ENCODE results near the gene ETV7.
"Not testable (repeated sequence)": the region's sequence is repeated elsewhere in the genome, so short reads cannot be mapped to it uniquely, and the experiment has no call there.

ETV7 gene

DNA sequence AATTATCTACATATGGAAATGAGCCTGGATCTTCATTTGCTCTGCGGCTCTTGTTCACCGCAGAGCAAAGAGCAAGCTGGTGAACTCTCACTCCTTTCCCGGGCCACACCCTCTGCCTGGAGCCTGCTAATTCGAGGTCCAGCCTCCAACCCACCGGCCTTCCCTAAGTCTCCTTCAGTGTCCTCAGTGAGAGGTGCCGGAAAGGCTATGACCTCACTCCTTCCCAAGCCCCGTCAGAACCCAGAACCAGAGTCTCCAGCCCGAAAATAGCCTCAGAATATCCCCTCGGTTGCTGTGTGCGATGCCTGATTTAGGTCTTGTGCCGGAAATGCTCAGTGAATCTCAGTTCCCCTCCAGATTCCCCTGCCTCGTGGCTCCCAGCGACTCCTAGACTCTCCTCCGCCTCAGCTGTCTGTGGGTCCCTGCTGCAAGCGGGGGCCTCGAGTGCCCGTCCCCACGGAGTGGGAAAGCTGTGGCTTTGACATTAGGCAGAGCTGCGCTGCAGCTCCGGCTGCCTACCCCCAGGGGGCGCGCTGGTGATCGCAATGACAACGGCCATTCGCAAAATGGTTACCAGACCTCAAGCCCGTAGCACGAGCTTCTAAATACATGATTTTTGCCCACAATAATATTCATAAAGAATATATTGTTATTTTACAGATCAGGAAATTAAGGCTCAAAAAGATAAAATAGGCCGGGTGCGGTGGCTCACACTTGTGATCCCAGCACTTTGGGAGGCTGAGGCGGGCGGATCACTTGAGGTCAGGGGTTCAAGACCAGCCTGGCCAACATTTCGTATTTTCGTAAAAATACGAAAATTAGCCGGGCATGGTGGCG lies 46.6 kb downstream of the ETV7 start:
- TF ChIP-seq EZH2 (IDR thresholded peaks at IDR 0.05; ENCODE audit: borderline replicate concordance, low read depth, low read length, severe bottlenecking) = no peak
- TF ChIP-seq, protein P1, sequence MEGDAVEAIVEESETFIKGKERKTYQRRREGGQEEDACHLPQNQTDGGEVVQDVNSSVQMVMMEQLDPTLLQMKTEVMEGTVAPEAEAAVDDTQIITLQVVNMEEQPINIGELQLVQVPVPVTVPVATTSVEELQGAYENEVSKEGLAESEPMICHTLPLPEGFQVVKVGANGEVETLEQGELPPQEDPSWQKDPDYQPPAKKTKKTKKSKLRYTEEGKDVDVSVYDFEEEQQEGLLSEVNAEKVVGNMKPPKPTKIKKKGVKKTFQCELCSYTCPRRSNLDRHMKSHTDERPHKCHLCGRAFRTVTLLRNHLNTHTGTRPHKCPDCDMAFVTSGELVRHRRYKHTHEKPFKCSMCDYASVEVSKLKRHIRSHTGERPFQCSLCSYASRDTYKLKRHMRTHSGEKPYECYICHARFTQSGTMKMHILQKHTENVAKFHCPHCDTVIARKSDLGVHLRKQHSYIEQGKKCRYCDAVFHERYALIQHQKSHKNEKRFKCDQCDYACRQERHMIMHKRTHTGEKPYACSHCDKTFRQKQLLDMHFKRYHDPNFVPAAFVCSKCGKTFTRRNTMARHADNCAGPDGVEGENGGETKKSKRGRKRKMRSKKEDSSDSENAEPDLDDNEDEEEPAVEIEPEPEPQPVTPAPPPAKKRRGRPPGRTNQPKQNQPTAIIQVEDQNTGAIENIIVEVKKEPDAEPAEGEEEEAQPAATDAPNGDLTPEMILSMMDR (IDR thresholded peaks at IDR 0.05; ENCODE audit: borderline replicate concordance, extremely low read depth, low read length, poor library complexity, severe bottlenecking) = peak; percentile 82
- Histone ChIP-seq H3K27ac (ENCODE audit: low read length) (no peak overlapping the region), H3K27me3 (ENCODE audit: insufficient read depth, low read length, poor library complexity) (peaks cover 7% of the 10 kb centered on the region), H3K9me3 (ENCODE audit: insufficient read depth, low read length, severe bottlenecking) (no peaks in the 10 kb centered on the region), H3K4me2 (ENCODE audit: insufficient read depth, low read length) (no peak overlapping the region), H3K4me3 (ENCODE audit: low read depth in 1 of 2, low read length in 2 of 2) (no peak overlapping the region), H3K4me1 (ENCODE audit: insufficient read depth, low read length) (no peaks in the 10 kb centered on the region), H4K20me1 (ENCODE audit: insufficient read depth, low read length) (peaks cover 3% of the 10 kb centered on the region; the same call in 1 of the 2 replicates), H3K79me2 (ENCODE audit: insufficient read depth, low read length) (no peaks in the 10 kb centered on the region), H3K9ac (ENCODE audit: low read depth, low read length) (no peak overlapping the region), H3K36me3 (ENCODE audit: insufficient read depth, low read length) (no peaks in the 10 kb centered on the region), H2AFZ (ENCODE audit: low read depth, low read length) (no peak overlapping the region)
- peak; percentile 46 for DNase-seq
- peak; percentile 66; the same call in 2 of the 3 replicates for ATAC-seq (ENCODE audit: insufficient read depth, low read depth)

DNA sequence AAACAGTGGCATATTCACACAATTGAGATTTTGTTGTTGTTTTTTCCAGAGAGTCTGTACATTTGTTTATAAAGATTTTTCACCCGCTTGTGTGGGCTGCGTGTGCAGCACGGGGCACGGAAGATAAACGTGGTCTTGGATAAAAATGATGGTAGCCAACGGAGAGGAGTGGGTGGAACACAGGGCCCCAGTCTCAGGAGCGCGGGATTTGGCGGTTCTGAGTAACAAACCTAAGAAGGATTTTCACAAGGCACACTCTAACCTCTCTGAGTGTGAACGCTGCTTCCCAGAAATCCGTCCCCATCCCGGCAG lies 47.2 kb downstream of the ETV7 start:
- TF ChIP-seq EZH2 (IDR thresholded peaks at IDR 0.05; ENCODE audit: borderline replicate concordance, low read depth, low read length, severe bottlenecking) = no peak
- TF ChIP-seq, protein P1 (IDR thresholded peaks at IDR 0.05; ENCODE audit: borderline replicate concordance, extremely low read depth, low read length, poor library complexity, severe bottlenecking) = no peak
- Histone ChIP-seq H3K27ac (ENCODE audit: low read length) (no peak overlapping the region), H2AFZ (ENCODE audit: low read depth, low read length) (no peak overlapping the region), H3K9ac (ENCODE audit: low read depth, low read length) (no peak overlapping the region), H3K9me3 (ENCODE audit: insufficient read depth, low read length, severe bottlenecking) (no peaks in the 10 kb centered on the region), H3K27me3 (ENCODE audit: insufficient read depth, low read length, poor library complexity) (peaks cover 7% of the 10 kb centered on the region), H3K4me3 (ENCODE audit: low read depth in 1 of 2, low read length in 2 of 2) (no peak overlapping the region), H3K79me2 (ENCODE audit: insufficient read depth, low read length) (no peaks in the 10 kb centered on the region), H3K4me1 (ENCODE audit: insufficient read depth, low read length) (no peaks in the 10 kb centered on the region), H3K4me2 (ENCODE audit: insufficient read depth, low read length) (no peak overlapping the region), H4K20me1 (ENCODE audit: insufficient read depth, low read length) (peaks cover 3% of the 10 kb centered on the region; the same call in 1 of the 2 replicates), H3K36me3 (ENCODE audit: insufficient read depth, low read length) (no peaks in the 10 kb centered on the region)
- DNase-seq (no peak), ATAC-seq (ENCODE audit: insufficient read depth, low read depth) (no peak)

DNA sequence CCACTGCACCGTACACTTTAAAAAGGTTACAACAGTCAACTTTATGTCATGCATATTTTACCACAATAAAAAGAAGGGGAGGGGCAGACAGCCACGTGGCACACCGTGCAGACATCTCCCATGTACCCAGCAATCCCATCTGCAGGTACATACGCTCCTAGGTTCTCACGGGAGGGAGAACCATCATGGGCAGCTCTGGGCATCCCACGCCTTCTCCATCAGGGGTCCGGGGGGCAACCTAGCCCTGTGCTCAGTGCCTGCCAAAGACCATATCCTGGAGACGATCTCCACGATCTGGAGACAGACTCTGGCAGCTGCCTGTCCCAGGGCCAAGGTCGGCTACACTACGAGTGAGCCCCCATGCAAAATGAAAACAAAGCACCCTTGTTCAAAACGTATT lies 48.3 kb downstream of the ETV7 start:
- H2AFZ ChIP-seq (ENCODE audit: low read depth, low read length) = no peak overlapping the region
- no peak overlapping the region for H3K9ac ChIP-seq (ENCODE audit: low read depth, low read length)
- no peaks in the 10 kb centered on the region for H3K9me3 ChIP-seq (ENCODE audit: insufficient read depth, low read length, severe bottlenecking)
- DNase-seq (no peak), ATAC-seq (ENCODE audit: insufficient read depth, low read depth) (no peak)
- no peaks in the 10 kb centered on the region for H3K4me1 ChIP-seq (ENCODE audit: insufficient read depth, low read length)
- peaks cover 10% of the 10 kb centered on the region for H3K27me3 ChIP-seq (ENCODE audit: insufficient read depth, low read length, poor library complexity)
- no peak overlapping the region for H3K4me3 ChIP-seq (ENCODE audit: low read depth in 1 of 2, low read length in 2 of 2)
- no peaks in the 10 kb centered on the region for H3K79me2 ChIP-seq (ENCODE audit: insufficient read depth, low read length)
- no peak overlapping the region for H3K4me2 ChIP-seq (ENCODE audit: insufficient read depth, low read length)
- TF ChIP-seq EZH2 (IDR thresholded peaks at IDR 0.05; ENCODE audit: borderline replicate concordance, low read depth, low read length, severe bottlenecking) = no peak
- TF ChIP-seq, protein P1 (IDR thresholded peaks at IDR 0.05; ENCODE audit: borderline replicate concordance, extremely low read depth, low read length, poor library complexity, severe bottlenecking) = no peak
- H4K20me1 ChIP-seq (ENCODE audit: insufficient read depth, low read length) = peaks cover 3% of the 10 kb centered on the region; the same call in 1 of the 2 replicates
- H3K27ac ChIP-seq (ENCODE audit: low read length) = no peak overlapping the region
- H3K36me3 ChIP-seq (ENCODE audit: insufficient read depth, low read length) = no peaks in the 10 kb centered on the region

DNA sequence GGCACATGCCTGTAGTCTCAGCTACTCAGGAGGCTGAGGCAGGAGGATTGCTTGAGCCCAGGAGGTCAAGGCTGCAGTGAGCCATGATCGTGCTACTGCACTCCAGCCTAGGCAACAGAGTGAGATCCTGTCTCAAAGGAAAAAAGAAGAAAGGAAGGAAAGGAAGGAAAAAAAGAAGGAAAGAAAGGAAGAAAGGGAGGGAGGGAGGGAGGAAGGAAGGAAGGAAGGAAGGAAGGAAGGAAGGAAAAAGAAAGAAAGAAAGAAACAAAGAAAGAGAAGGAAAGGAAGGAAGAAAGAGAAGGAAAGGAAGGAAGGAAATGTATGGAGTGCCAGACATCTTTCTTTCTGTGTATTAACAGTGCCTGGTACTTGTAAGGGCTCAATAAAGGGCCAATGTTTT lies 49.2 kb downstream of the ETV7 start:
- peaks cover 11% of the 10 kb centered on the region for H3K27me3 ChIP-seq (ENCODE audit: insufficient read depth, low read length, poor library complexity)
- not testable (repeated sequence) for H3K4me3 ChIP-seq (ENCODE audit: low read depth in 1 of 2, low read length in 2 of 2); H3K9me3 ChIP-seq (ENCODE audit: insufficient read depth, low read length, severe bottlenecking); H3K79me2 ChIP-seq (ENCODE audit: insufficient read depth, low read length); H3K4me1 ChIP-seq (ENCODE audit: insufficient read depth, low read length); H4K20me1 ChIP-seq (ENCODE audit: insufficient read depth, low read length); DNase-seq; ATAC-seq (ENCODE audit: insufficient read depth, low read depth); H3K27ac ChIP-seq (ENCODE audit: low read length); H3K4me2 ChIP-seq (ENCODE audit: insufficient read depth, low read length); H2AFZ ChIP-seq (ENCODE audit: low read depth, low read length); H3K36me3 ChIP-seq (ENCODE audit: insufficient read depth, low read length); H3K9ac ChIP-seq (ENCODE audit: low read depth, low read length)

All from DND-41 (cell line).